Measurements from ENCODE around the gene ZNF420.

GRCh38 chr19:37160153-37160552 lies 81.9 kb downstream of the ZNF420 start:
- no peak for TF ChIP-seq CTCF (IDR thresholded peaks at IDR 0.05; ENCODE audit: low read depth, low read length, poor library complexity, severe bottlenecking)
- TF ChIP-seq EZH2phosphoT487 (IDR thresholded peaks at IDR 0.05; ENCODE audit: borderline replicate concordance, low read length) = no peak

All from DOHH2 (cell line).